ENCODE data around the gene SAMD4A.

DNA sequence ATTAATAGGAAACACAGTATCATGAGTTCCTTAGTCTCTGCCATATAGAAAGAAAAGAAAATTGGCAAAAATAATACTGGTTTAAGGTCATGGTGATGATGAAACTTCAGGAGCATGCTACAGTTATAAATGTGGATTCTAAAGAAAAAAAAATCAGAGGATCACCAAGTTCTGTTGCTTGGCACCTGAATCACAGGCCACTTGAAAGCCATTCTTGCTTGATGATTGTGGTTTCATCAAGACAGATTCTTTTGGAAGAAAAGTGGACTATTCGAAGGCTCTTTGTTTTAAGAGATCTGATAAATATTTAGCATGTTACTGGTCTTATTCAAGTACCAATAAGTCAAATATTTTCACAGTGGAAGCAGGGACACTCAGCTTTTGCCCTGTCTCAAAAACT, 148.9 kb downstream of the SAMD4A start:
- TF ChIP-seq CTCF (conservative IDR thresholded peaks at IDR 0.05; ENCODE audit: low read depth, low read length) (no peak), EZH2 (IDR thresholded peaks at IDR 0.05; ENCODE audit: borderline replicate concordance, low read depth, low read length, poor library complexity, severe bottlenecking) (no peak)
